GM21576 (cell line): Measurements from ENCODE around the gene OR6B2.
"Not testable (repeated sequence)": the region's sequence is repeated elsewhere in the genome, so short reads cannot be mapped to it uniquely, and the experiment has no call there.

Source experiments
- ATAC-seq: cut with Tn5 transposase; IDR thresholded peaks from one replicate; pipeline ENCODE4 v1.9.1; 2021; ENCODE audit warnings: mild to moderate bottlenecking, moderate library complexity; ENCODE audit not compliant: unreplicated experiment

The OR6B2 gene

GRCh38 chr2:240030379-240031094 lies at the start of gene OR6B2:
OR6B2 (minus strand) TSS chr2:240030429; CDS start chr2:240030429, 0 bp downstream.
- no peak for ATAC-seq

DNA sequence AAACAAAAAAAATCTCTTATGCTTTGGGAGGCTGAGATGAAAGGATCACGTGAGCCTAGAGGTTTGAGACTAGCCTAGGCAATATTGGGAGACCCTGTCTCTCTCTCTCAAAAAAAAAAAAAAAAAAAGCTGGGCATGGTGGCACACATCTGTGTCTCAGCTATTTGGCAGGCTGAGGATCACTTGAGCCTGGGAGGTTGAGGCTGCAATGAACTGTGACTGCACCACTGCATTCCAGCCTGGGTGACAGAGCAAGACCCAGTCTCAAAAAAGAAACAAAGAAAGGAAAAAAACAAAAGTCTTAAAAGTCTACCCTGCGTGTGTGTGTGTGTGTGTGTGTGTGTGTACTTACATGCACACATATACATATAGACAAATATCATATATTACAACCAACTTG lies 48.4 kb upstream of the OR6B2 start:
- no peak for ATAC-seq

DNA sequence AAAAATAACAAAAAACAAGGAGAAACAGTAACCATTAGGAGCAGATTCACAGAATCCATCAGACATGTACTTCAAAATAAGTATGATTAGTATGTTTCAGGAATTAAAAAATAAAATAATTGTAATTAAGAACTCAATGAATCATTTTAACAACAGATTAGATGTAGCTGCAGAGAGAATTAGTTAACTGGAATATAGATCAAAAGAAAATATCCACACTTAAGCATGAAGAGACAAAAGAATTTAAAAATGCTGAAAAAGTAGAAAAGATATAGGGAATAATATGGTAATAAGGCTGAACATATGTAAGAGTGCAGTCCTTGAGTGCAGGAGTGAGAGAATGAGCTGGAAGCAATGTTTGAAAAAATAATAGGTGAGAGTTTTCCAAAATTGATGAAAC lies 47.2 kb upstream of the OR6B2 start:
- no peak for ATAC-seq

DNA sequence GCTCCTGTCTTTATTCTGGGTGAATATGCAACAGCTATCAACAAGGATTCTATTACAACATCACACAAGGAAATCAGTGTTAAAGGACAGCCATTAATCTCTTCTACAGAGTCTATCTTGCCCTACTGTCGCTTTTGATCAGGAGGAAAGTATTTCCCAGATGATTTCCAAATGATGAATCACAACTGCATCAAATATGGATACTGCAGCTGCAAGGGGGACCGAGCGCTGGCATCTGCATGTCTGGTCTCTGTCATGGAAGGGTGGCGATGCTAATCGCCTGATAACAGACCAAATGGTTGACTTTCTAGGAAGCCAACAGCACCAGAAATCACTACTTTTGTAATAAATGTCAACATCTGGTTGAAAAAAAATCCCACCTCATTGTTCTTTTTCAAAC lies 44.3 kb upstream of the OR6B2 start:
- ATAC-seq, result no peak

DNA sequence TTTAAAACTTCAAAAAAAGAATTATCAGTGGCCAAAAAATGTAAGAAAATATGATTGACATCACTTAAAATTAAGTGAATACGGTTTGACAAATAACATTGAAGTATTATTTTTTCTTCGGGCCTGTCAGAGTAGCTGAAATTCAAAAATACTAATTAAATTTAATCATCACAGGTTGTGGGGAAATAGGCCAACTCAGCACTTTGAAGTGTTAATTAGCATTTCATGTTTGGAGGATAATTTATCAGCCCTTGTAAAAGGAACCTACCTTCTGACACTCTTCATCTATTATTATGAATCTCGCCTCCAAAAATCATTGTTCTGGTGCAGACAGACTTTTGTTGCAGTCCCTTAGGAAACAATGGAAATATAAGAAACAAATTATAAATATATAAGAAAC lies 40.7 kb upstream of the OR6B2 start:
- ATAC-seq, result no peak

DNA sequence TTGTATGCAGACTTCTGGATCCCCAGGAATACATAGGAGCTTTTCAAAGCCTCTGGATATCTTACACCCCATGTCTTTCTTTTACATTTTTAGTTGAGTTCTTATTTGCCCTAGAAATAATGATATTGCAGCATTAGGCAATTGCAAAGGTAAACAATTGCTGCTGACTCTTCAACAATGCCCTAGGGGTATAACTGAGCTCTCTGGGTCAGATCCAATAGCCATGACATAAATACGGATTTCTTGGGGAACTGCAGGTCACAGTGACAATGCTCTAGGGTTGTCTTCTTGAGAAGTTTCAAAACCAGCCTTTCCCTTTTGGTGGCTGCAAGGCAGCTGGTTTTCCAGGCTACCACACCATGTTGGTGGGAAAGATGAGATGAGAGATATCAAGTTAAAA lies 39.6 kb upstream of the OR6B2 start:
- no peak for ATAC-seq

DNA sequence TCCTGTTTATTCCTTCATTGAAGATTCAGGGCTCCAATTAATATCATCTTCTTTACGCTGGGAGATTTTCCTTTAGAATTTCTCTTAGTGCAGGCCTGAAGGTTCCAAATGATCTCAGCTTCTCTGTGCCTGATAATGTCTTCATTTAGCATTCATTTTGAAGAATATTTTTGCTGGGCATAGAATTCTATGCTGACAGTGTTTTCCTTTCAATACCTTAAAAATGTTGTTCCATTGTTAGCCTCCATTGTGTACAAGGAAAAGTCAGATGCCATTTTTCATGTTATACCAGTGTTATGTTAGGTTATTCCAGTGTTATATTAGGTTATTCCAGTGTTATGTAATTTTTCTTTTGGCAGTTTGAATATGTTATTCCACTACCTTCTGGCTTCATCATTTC lies 38.0 kb upstream of the OR6B2 start:
- no peak for ATAC-seq

- no peak for ATAC-seq
Measured at GRCh38 chr2:240066489-240066888, 36.3 kb upstream of the OR6B2 start.

- ATAC-seq, result no peak
Measured at GRCh38 chr2:240064898-240065297, 34.7 kb upstream of the OR6B2 start.

DNA sequence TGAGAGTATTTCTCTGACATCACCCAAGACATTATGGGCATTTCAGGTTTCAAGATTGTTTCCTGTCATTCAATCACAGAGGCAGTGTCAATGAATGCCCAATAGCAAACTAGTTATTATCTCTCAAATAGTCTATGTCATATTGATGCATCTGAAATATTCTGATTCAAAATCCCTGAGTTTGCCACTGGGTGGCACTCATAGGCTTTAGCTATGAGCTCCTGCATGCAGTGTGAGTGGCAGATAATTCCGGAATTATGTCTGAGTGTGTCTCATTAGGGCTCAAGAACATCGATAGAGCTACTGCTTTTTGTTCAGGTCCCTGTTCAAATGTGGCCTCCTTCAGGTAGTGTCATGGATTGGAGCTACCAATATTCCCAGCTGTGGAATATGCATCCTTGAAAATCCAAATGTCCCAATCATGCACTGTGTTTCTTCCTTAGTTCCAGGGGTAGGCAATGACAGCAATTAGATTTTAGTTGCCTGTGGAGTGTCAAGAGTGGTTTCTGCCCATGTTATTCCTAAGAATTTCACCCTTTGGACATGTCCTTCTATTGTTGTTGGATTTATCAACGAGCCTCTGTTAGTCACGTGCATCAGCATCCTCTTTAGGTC lies 30.9 kb upstream of the OR6B2 start:
- ATAC-seq, result no peak

DNA sequence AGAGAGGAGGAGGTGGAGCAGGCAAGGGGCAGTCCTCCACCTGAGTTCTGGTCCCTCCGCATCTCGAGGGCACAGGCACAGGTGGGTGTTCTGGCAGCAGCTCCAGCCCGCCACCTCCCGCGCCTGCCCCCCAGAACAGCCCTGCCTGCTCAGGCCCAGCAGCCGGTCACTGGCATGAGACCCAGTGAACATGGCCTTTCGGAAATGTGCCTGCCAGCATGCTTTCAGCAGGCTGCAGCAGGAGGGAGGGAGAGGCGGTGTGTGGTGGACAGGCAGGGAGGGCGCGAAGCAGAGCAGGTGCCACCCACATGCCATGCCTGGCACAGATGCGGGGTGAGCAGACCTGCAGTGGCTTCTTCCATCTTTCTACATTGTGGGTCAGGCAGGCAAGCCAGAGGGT lies 26.4 kb upstream of the OR6B2 start:
- no peak for ATAC-seq

DNA sequence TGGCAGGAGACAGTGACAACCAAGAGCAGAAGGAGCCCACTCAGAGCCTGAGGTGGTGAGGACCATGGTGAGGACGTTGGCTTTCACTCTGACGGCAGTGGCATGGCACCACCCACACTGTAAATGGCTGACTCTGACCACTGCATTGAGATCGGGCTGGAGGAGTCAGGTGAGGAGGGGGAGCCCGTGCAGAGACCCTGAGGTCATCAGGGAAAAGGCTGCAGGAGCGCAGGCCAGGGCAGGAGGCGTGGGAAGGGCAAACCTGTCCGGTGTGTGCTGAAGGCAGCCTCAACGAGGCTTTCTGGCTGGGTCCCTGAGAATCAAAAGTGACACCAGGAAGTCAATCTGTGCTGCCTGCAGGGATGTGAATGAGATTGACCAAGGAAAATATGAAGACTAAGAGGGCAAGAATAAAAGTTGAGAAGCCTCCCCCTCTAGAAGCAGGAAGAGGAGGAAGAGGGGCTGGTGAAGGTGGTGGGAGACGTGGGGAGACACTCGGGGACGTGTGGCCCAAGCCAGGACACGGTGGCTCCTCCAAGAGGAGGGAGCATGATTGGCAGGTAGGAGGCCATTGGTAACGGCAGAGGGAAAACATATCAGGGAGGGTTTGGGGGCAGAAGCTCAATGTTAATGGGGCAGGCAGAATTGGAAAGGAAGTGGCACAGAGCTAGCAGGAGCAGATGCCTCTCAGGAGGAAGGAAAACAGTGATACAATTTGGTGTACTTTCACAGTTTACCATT lies 25.1 kb upstream of the OR6B2 start:
- ATAC-seq, result no peak

- ATAC-seq, result no peak
Measured at GRCh38 chr2:240053173-240054155, 23.2 kb upstream of the OR6B2 start, which contains the start of gene OR6B3. OR6B3 (minus strand) TSS chr2:240053521.

GRCh38 chr2:240052524-240052923 lies 22.3 kb upstream of the OR6B2 start:
- ATAC-seq, result no peak

DNA sequence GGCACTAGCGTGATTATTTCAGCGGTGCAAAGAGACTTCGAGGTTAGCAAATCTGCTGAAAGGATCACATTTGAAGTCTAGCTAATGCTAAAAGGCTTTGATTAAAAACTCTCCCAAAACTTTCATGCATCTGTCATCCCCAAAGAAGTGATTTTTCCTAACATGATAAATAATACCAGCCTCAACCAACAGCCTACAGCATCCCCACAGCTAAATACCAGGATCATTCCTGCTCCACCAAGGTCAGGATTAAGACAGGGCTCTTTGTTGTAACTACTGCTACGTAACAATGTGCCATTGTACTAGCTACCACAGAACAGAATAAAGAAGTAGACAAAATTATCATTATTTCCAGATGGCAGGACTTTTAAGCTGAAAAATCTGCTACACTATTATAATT lies 21.5 kb upstream of the OR6B2 start:
- ATAC-seq, result no peak

DNA sequence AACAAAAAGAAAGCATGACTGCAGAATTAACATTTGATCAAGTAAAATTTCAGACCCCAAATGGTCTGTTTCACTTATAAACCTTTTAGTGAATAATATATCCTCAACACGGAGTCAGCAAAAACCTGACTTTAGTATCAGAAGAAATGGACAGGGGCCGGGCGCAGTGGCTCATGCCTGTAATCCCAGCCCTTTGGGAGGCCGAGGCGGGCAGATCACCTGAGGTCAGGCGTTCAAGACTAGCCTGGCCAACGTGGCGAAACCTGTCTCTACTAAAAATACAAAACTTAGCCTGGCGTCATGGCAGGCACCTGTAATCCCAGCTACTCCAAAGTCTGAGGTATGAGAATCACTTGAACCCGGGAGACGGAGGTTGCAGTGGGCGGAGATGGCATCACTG lies 20.0 kb upstream of the OR6B2 start:
- no peak for ATAC-seq

- ATAC-seq, result no peak
Measured at GRCh38 chr2:240048237-240048636, 18.0 kb upstream of the OR6B2 start.

DNA sequence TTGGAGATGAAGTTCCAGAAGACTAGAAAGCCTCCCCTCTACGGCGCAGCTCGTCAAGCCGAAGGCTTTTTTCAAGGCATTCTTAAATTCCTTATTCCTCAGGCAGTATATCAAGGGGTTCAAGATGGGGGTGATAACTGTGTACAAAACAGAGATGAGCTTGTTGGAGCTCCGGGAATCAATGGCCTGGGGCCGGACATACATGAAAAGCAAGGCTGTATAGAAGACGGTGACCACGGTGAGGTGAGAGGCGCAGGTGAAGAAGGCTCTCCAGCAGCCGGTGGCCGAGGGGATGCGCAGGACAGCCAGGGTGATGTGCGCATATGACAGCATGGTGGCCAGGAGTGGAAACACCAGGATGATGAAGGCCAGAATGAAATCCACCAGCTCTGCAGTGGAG lies 14.9 kb upstream of the OR6B2 start:
- no peak for ATAC-seq

DNA sequence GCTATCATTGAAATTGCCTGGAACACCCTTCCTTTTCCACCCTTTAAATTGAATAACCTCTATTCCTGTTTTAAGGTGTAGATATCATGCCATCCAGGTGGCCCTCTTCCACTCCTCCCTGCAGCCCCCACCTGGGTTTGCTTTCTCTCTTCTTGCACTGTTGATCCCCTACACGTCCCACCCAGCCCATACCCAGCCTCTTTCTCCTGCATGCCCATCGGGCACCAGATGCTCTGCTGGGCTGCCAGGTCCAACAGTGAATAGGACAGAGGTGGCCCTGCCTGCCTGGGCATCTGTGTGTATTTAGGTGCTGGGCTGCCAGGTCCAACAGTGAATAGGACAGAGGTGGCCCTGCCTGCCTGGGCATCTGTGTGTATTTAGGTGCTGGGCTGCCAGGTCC lies 13.9 kb upstream of the OR6B2 start:
- not testable (repeated sequence) for ATAC-seq

DNA sequence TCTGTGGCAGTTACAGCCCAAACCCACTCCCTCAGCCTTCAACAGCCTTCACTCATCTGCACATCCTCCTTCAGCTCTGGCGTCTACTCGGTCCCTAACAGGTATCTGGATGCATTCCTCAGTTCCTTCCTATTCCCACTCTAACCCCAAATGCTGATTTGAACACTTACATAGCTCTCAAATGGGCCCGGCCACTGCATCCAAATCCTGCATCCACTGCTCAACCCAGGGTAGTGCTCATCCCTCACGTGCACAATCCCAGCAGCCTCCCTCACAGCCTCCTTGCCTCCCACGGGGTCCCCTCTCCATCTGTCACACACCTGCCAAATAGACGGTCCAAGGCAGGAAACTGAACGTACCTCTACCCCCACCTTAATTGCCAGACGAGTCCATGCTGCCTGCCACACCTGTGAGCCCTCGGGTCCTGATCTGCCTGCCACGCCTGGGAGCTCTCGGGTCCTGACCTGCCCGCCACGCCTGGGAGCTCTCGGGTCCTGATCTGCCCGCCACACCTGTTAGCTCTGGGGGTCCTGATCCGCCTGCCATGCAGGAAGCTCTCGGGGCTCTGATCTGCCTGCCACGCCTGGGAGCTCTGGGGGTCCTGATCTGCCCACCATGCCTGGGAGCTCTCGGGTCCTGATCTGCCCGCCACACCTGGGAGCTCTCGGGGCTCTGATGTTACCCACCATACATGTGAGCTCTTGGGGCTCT lies 13.2 kb upstream of the OR6B2 start:
- ATAC-seq, result no peak
